Measurements from ENCODE around the gene APOH.

Gene APOH

GRCh38 chr17:66165537-66166123 lies 63.6 kb downstream of the APOH start:
- peak; percentile 70 for TF ChIP-seq CTCF (IDR thresholded peaks at IDR 0.05; ENCODE audit: borderline replicate concordance, control extremely low read depth, extremely low read depth, insufficient read depth, missing control alignments)
- in situ Hi-C loops (cut with MboI; ENCODE audit: low sequenced_read_pairs, unreplicated experiment) = loop anchor here (25.0 kb wide), 1 partner anchor 878 kb away; no protein-coding TSS in a partner anchor
- DNase-seq (ENCODE audit: low spot score) = peak; percentile 63
